ENCODE results near the gene TNFRSF11A. TPM values are rescaled to one million over a fixed set of nuclear protein-coding genes. Genes with fewer than 3 reads are reported as not detected.

The TNFRSF11A gene
- total RNA-seq, 1 donor from 2014 or later: 0.16 TPM

DNA sequence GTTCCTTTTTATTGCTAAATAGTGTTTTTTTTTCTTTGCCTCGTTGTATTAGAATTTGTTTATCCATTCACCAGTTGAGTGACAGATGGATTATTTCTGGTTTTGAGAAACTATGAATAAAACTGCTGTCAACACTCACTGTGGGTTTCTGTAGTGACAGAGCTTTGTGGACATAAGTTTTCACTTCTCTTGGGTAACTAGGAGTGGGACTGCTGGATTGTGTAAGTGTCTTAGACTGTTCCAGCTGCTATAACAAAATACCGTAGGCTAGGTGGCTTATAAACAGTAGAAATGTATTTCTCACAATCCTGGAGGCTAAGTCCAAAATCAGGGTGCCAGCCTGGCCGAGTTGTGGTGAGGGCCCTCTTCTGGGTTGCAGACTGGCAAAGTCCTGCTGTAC lies 71.9 kb downstream of the TNFRSF11A start:
- H3K27ac Mint-ChIP-seq (ENCODE audit: unreplicated experiment): no peak overlapping the region
- no peaks in the 10 kb centered on the region for H3K9me3 Mint-ChIP-seq
- H3K4me3 Mint-ChIP-seq: no peak overlapping the region
- no peaks in the 10 kb centered on the region for H3K36me3 Mint-ChIP-seq (ENCODE audit: low read depth)
- H3K27me3 Mint-ChIP-seq (ENCODE audit: low read depth): no peaks in the 10 kb centered on the region
- TF ChIP-seq, protein P1, sequence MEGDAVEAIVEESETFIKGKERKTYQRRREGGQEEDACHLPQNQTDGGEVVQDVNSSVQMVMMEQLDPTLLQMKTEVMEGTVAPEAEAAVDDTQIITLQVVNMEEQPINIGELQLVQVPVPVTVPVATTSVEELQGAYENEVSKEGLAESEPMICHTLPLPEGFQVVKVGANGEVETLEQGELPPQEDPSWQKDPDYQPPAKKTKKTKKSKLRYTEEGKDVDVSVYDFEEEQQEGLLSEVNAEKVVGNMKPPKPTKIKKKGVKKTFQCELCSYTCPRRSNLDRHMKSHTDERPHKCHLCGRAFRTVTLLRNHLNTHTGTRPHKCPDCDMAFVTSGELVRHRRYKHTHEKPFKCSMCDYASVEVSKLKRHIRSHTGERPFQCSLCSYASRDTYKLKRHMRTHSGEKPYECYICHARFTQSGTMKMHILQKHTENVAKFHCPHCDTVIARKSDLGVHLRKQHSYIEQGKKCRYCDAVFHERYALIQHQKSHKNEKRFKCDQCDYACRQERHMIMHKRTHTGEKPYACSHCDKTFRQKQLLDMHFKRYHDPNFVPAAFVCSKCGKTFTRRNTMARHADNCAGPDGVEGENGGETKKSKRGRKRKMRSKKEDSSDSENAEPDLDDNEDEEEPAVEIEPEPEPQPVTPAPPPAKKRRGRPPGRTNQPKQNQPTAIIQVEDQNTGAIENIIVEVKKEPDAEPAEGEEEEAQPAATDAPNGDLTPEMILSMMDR (conservative IDR thresholded peaks at IDR 0.05): no peak
- no peak for DNase-seq (ENCODE audit: low read depth, low spot score)
- no peaks in the 10 kb centered on the region for H3K4me1 Mint-ChIP-seq

DNA sequence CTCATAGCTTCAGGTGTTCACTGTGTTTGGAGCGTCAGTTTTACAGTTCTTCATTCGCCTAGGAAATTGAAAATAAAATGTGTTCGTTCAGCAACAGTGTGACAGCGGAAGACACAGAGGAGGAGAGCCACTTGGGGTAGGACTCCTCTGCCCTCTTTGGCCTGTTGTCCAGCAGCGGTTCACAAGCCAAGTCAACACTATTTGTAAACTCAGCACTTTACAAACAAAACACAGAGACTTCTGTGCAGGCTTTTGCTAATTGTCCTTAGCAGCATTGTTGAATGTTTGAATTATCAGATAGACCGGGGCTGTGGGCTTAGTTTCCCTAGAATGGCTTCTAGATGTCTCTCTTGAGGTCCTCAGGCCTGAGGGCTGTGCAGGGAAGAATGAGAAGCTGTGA lies 73.2 kb downstream of the TNFRSF11A start:
- Mint-ChIP-seq H3K27ac (ENCODE audit: unreplicated experiment) (no peak overlapping the region), H3K9me3 (peaks cover 2% of the 10 kb centered on the region), H3K4me3 (no peak overlapping the region), H3K36me3 (ENCODE audit: low read depth) (no peaks in the 10 kb centered on the region), H3K4me1 (no peaks in the 10 kb centered on the region), H3K27me3 (ENCODE audit: low read depth) (no peaks in the 10 kb centered on the region)
- DNase-seq (ENCODE audit: low read depth, low spot score): no peak
- TF ChIP-seq, protein P1 (conservative IDR thresholded peaks at IDR 0.05): no peak

DNA sequence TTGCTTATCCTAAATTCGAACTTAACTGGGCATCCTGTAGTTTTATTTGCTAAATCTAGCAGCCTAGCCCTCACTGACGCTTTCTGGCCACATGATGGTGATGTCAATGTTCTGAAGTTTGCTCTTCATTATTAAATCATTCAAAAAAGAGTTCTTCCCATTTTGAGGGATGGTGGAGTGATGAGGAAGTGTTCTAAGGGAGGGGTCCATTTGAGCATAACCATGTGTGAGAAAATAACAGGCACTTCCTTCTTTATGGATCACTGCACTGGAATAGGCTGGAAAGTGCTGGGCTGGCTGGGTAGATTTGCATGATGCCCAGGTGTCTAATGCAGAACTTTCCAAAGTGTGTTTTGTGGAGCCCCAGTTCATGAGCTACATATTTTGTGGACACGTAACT lies 74.2 kb downstream of the TNFRSF11A start:
- no peak overlapping the region for H3K4me3 Mint-ChIP-seq
- TF ChIP-seq, protein P1 (conservative IDR thresholded peaks at IDR 0.05): no peak
- no peak overlapping the region for H3K27ac Mint-ChIP-seq (ENCODE audit: unreplicated experiment)
- no peak for DNase-seq (ENCODE audit: low read depth, low spot score)
- H3K27me3 Mint-ChIP-seq (ENCODE audit: low read depth): no peaks in the 10 kb centered on the region
- H3K4me1 Mint-ChIP-seq: no peaks in the 10 kb centered on the region
- peaks cover 2% of the 10 kb centered on the region for H3K9me3 Mint-ChIP-seq
- H3K36me3 Mint-ChIP-seq (ENCODE audit: low read depth): no peaks in the 10 kb centered on the region

DNA sequence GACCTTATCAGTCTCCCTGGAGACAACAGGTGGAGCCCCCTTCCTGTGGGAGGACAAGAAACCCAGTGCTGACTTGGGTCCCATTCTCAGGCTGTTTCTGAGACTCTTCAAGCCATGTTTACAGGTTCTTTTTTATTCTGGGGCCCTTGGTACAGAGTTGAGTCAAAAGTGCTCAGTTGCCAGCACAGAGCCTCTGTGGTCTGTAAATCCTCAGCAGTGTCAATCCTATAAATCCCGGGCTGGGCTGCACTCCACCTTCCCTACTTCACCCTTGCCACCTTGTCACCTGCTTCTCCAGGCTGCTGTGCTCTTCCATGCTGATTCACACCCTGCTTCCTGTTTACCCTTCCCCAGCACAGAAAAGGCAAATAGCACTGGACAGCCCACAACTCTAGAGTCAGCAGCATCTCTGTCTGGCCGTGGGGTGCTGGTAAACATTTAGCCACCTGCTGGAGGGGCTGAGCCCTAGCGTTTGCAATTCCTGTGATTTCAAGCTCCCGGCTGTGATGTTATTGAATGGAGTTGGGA lies 74.7 kb downstream of the TNFRSF11A start:
- Mint-ChIP-seq H3K27ac (ENCODE audit: unreplicated experiment) (no peak overlapping the region), H3K4me3 (no peak overlapping the region), H3K4me1 (no peaks in the 10 kb centered on the region), H3K9me3 (peaks cover 2% of the 10 kb centered on the region), H3K27me3 (ENCODE audit: low read depth) (no peaks in the 10 kb centered on the region), H3K36me3 (ENCODE audit: low read depth) (no peaks in the 10 kb centered on the region)
- TF ChIP-seq, protein P1 (conservative IDR thresholded peaks at IDR 0.05): peak; percentile 45
- DNase-seq (ENCODE audit: low read depth, low spot score): no peak

DNA sequence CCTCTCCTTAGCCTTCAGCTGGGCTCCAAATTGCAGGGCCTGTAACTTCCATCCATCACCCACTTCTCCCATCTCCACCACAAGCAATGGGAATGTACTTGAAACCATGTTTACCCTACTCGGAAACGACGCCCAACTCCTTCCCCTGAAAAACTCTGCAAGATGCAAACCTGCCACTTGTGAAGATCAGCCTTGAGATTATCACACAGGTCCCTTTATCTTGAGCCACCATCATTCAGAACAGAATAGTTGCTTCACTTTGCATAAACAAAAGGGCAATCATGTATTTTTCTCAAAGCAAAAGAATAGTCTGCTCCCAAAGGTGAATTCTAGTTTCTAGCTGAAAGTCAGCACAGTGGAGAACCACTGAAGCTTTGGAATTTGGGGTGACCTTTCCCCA lies 75.8 kb downstream of the TNFRSF11A start:
- H3K4me3 Mint-ChIP-seq: no peak overlapping the region
- H3K4me1 Mint-ChIP-seq: no peaks in the 10 kb centered on the region
- H3K27me3 Mint-ChIP-seq (ENCODE audit: low read depth): no peaks in the 10 kb centered on the region
- no peaks in the 10 kb centered on the region for H3K36me3 Mint-ChIP-seq (ENCODE audit: low read depth)
- TF ChIP-seq, protein P1 (conservative IDR thresholded peaks at IDR 0.05): no peak
- DNase-seq (ENCODE audit: low read depth, low spot score): no peak
- H3K9me3 Mint-ChIP-seq: peaks cover 2% of the 10 kb centered on the region
- no peak overlapping the region for H3K27ac Mint-ChIP-seq (ENCODE audit: unreplicated experiment)

Data from neural crest cell (in vitro differentiated cells).